Activated CD4-positive, alpha-beta T cell treated with anti-CD3 and anti-CD28 coated beads, Interleukin-2, amount 10 ng/mL, durations not matched to agents 7 days and 5 days (primary cell): ENCODE results near the gene MED17. TPM values are rescaled to one million over a fixed set of nuclear protein-coding genes. Genes with fewer than 3 reads are reported as not detected.
A peak's percentile ranks its signal among the peaks of the same experiment; 100 is the strongest.
"Not testable (repeated sequence)": the region's sequence is repeated elsewhere in the genome, so short reads cannot be mapped to it uniquely, and the experiment has no call there.

ENCODE experiments used
- CTCF ChIA-PET: fragments of 350-600 bp; sonication (Branson Sonifier 250); formaldehyde crosslinking; loops from one replicate; lab custom pipeline; 2021; ENCODE audit warnings: antibody characterized with exemption; lab: Charles Lee
- POLR2A ChIA-PET: fragments of 350-600 bp; sonication (Branson Sonifier 250); formaldehyde crosslinking; loops from one replicate; lab custom pipeline; 2021; ENCODE audit warnings: antibody characterized with exemption; lab: Charles Lee
- DNase-seq: peaks from one replicate; pipeline ENCODE4 v3.0.0-alpha.2; 2020
- H3K27ac Mint-ChIP-seq: one replicate; pipeline ENCODE4 v1.8.0; 2021; ENCODE audit warnings: mild to moderate bottlenecking, moderate library complexity, mixed read lengths
- H3K27me3 Mint-ChIP-seq: one replicate; pipeline ENCODE4 v1.8.0; 2021; ENCODE audit warnings: mixed read lengths
- H3K36me3 Mint-ChIP-seq: one replicate; pipeline ENCODE4 v1.8.0; 2021; ENCODE audit warnings: low read depth, mixed read lengths
- H3K4me1 Mint-ChIP-seq: one replicate; pipeline ENCODE4 v1.8.0; 2021; ENCODE audit warnings: mixed read lengths
- H3K4me3 Mint-ChIP-seq: one replicate; pipeline ENCODE4 v1.8.0; 2021; ENCODE audit warnings: mild to moderate bottlenecking, moderate library complexity, mixed read lengths
- H3K9me3 Mint-ChIP-seq: one replicate; pipeline ENCODE4 v1.8.0; 2021; ENCODE audit warnings: mixed read lengths
- total RNA-seq, 2 experiments: library from RNA; stranded (reverse); gene quantifications; one replicate each; pipeline ENCODE4 v1.2.3, GENCODE V29; 2021

Gene MED17
- total RNA-seq, 2 experiments from 2014 or later = 40.7 to 42.1 TPM

- ChIA-PET POLR2A (no interaction called here), CTCF (interaction anchor here (1.3 kb wide), 1 partner anchor 1349 kb away, joined by 4 read pairs; no protein-coding TSS in a partner anchor)
- Mint-ChIP-seq H3K36me3 (peaks cover 31% of the 10 kb centered on the region), H3K4me1 (peaks cover 34% of the 10 kb centered on the region), H3K4me3 (peak overlapping the region; percentile 60), H3K27ac (peak overlapping the region; percentile 31), H3K27me3 (no peaks in the 10 kb centered on the region), H3K9me3 (no peaks in the 10 kb centered on the region)
- DNase-seq = no peak
Observed at GRCh38 chr11:93743291-93743690, 40.8 kb upstream of the MED17 start.

GRCh38 chr11:93744669-93745004 lies 39.4 kb upstream of the MED17 start:
- CTCF ChIA-PET = no interaction called here
- H3K4me1 Mint-ChIP-seq = peaks cover 21% of the 10 kb centered on the region
- H3K9me3 Mint-ChIP-seq = no peaks in the 10 kb centered on the region
- DNase-seq = no peak
- H3K4me3 Mint-ChIP-seq = no peak overlapping the region
- H3K27me3 Mint-ChIP-seq = no peaks in the 10 kb centered on the region
- POLR2A ChIA-PET = no interaction called here
- H3K36me3 Mint-ChIP-seq = peaks cover 18% of the 10 kb centered on the region
- no peak overlapping the region for H3K27ac Mint-ChIP-seq

GRCh38 chr11:93745005-93745755 lies 38.9 kb upstream of the MED17 start:
- H3K4me3 Mint-ChIP-seq, CTCF ChIA-PET, POLR2A ChIA-PET, H3K27me3 Mint-ChIP-seq, H3K27ac Mint-ChIP-seq, H3K9me3 Mint-ChIP-seq, DNase-seq: not testable (repeated sequence)
- Mint-ChIP-seq H3K36me3 (peaks cover 13% of the 10 kb centered on the region), H3K4me1 (peaks cover 19% of the 10 kb centered on the region)

GRCh38 chr11:93746101-93746500 lies 38.0 kb upstream of the MED17 start:
- POLR2A ChIA-PET = no interaction called here
- Mint-ChIP-seq H3K9me3 (no peaks in the 10 kb centered on the region), H3K27ac (no peak overlapping the region), H3K4me1 (peaks cover 19% of the 10 kb centered on the region), H3K4me3 (no peak overlapping the region), H3K27me3 (no peaks in the 10 kb centered on the region), H3K36me3 (peaks cover 5% of the 10 kb centered on the region)
- no peak for DNase-seq
- CTCF ChIA-PET = no interaction called here

- Mint-ChIP-seq H3K36me3 (peaks cover 3% of the 10 kb centered on the region), H3K27ac (no peak overlapping the region), H3K9me3 (no peaks in the 10 kb centered on the region), H3K27me3 (no peaks in the 10 kb centered on the region), H3K4me1 (peaks cover 19% of the 10 kb centered on the region), H3K4me3 (no peak overlapping the region)
- no peak for DNase-seq
- ChIA-PET CTCF (interaction anchor here (0.6 kb wide), 1 partner anchor 19 kb away, joined by 3 read pairs; no protein-coding TSS in a partner anchor), POLR2A (no interaction called here)
Observed at GRCh38 chr11:93747122-93747521, 37.0 kb upstream of the MED17 start.

GRCh38 chr11:93751001-93751400 lies 33.1 kb upstream of the MED17 start:
- Mint-ChIP-seq H3K27me3 (no peaks in the 10 kb centered on the region), H3K9me3 (no peaks in the 10 kb centered on the region), H3K4me3 (no peak overlapping the region), H3K4me1 (peaks cover 3% of the 10 kb centered on the region), H3K36me3 (peaks cover 11% of the 10 kb centered on the region), H3K27ac (no peak overlapping the region)
- ChIA-PET CTCF (interaction anchor here (0.7 to 1.5 kb wide), 3 partner anchors 11 to 33 kb away, joined by 3 to 4 read pairs (median 4); partner anchors contain the start of gene MED17), POLR2A (no interaction called here)
- no peak for DNase-seq

GRCh38 chr11:93753241-93753640 lies 30.8 kb upstream of the MED17 start:
- POLR2A ChIA-PET = no interaction called here

GRCh38 chr11:93756748-93757147 lies 27.3 kb upstream of the MED17 start:
- no peak overlapping the region for H3K27ac Mint-ChIP-seq
- peaks cover 3% of the 10 kb centered on the region for H3K9me3 Mint-ChIP-seq
- no peak overlapping the region for H3K4me3 Mint-ChIP-seq
- POLR2A ChIA-PET = no interaction called here
- CTCF ChIA-PET = interaction anchor here (0.6 kb wide), 1 partner anchor 1302 kb away, joined by 5 read pairs; no protein-coding TSS in a partner anchor
- peaks cover 1% of the 10 kb centered on the region for H3K4me1 Mint-ChIP-seq
- H3K27me3 Mint-ChIP-seq = no peaks in the 10 kb centered on the region
- no peak for DNase-seq
- peaks cover 27% of the 10 kb centered on the region for H3K36me3 Mint-ChIP-seq

More at GRCh38 chr11:93753241-93753640, 30.8 kb upstream of the MED17 start:
- H3K36me3 Mint-ChIP-seq = peaks cover 13% of the 10 kb centered on the region
- no peaks in the 10 kb centered on the region for H3K27me3 Mint-ChIP-seq
- DNase-seq = no peak
- H3K4me1 Mint-ChIP-seq = no peaks in the 10 kb centered on the region
- H3K4me3 Mint-ChIP-seq = no peak overlapping the region
- CTCF ChIA-PET = interaction anchor here (1.3 to 1.4 kb wide), 2 partner anchors 13 to 15 kb away, joined by 4 to 5 read pairs; partner anchors contain the start of genes C11orf54 and TAF1D
- no peak overlapping the region for H3K27ac Mint-ChIP-seq
- no peaks in the 10 kb centered on the region for H3K9me3 Mint-ChIP-seq

- Mint-ChIP-seq H3K27ac (no peak overlapping the region), H3K27me3 (no peaks in the 10 kb centered on the region), H3K9me3 (peaks cover 3% of the 10 kb centered on the region), H3K4me1 (peaks cover 1% of the 10 kb centered on the region), H3K36me3 (peaks cover 25% of the 10 kb centered on the region), H3K4me3 (no peak overlapping the region)
- ChIA-PET CTCF (no interaction called here), POLR2A (no interaction called here)
- DNase-seq = no peak
Observed at GRCh38 chr11:93757301-93757700, 26.8 kb upstream of the MED17 start.

- H3K4me3 Mint-ChIP-seq = no peak overlapping the region
- DNase-seq = no peak
Observed at GRCh38 chr11:93757924-93758865, 25.9 kb upstream of the MED17 start.

GRCh38 chr11:93759123-93759522 lies 25.0 kb upstream of the MED17 start:
- H3K4me3 Mint-ChIP-seq, H3K9me3 Mint-ChIP-seq, DNase-seq, H3K27me3 Mint-ChIP-seq, H3K27ac Mint-ChIP-seq, POLR2A ChIA-PET, CTCF ChIA-PET, H3K4me1 Mint-ChIP-seq: not testable (repeated sequence)
- peaks cover 26% of the 10 kb centered on the region for H3K36me3 Mint-ChIP-seq

More at GRCh38 chr11:93757924-93758865, 25.9 kb upstream of the MED17 start:
- Mint-ChIP-seq H3K27me3 (no peaks in the 10 kb centered on the region), H3K4me1 (peaks cover 1% of the 10 kb centered on the region), H3K36me3 (peaks cover 23% of the 10 kb centered on the region), H3K27ac (no peak overlapping the region), H3K9me3 (peaks cover 3% of the 10 kb centered on the region)
- ChIA-PET CTCF (no interaction called here), POLR2A (no interaction called here)

- no peak for DNase-seq
- POLR2A ChIA-PET = no interaction called here
- CTCF ChIA-PET = interaction anchor here (1.0 kb wide), 1 partner anchor 20 kb away, joined by 3 read pairs; the partner anchor contains the start of genes C11orf54 and TAF1D
- no peak overlapping the region for H3K4me3 Mint-ChIP-seq
- peaks cover 12% of the 10 kb centered on the region for H3K9me3 Mint-ChIP-seq
- peaks cover 37% of the 10 kb centered on the region for H3K36me3 Mint-ChIP-seq
- H3K27ac Mint-ChIP-seq = no peak overlapping the region
- peaks cover 1% of the 10 kb centered on the region for H3K4me1 Mint-ChIP-seq
- H3K27me3 Mint-ChIP-seq = no peaks in the 10 kb centered on the region
Observed at GRCh38 chr11:93761910-93762309, 22.2 kb upstream of the MED17 start.
